Measurements from ENCODE around the gene GRID2.

GRCh38 chr4:92304606-92305005 lies 840 bp downstream of the GRID2 start:
- TF ChIP-seq ARNTL (CRISPR knock-in tag; IDR thresholded peaks at IDR 0.05; ENCODE audit: borderline replicate concordance, low read depth) = no peak
- TF ChIP-seq PATZ1 (CRISPR knock-in tag; IDR thresholded peaks at IDR 0.05; ENCODE audit: borderline replicate concordance) = no peak
- no peak for TF ChIP-seq CSRNP3 (CRISPR knock-in tag; IDR thresholded peaks at IDR 0.05)
- no peak for TF ChIP-seq ZFP30 (CRISPR knock-in tag; IDR thresholded peaks at IDR 0.05)
- no peak for TF ChIP-seq ZFP3 (CRISPR knock-in tag; IDR thresholded peaks at IDR 0.05)

All from SK-N-SH treated with all-trans-retinoic acid at 6 μM for 48 hours (cell line).